Fibroblast of peridontal ligament (primary cell): ENCODE data around the gene LYPD4.
"Not testable (repeated sequence)": the region's sequence is repeated elsewhere in the genome, so short reads cannot be mapped to it uniquely, and the experiment has no call there.

ENCODE experiments used
- DNase-seq: peaks from one replicate; pipeline ENCODE4 v3.0.0-alpha.2; 2010; ENCODE audit errors: extremely low read depth

The LYPD4 gene, protein sequence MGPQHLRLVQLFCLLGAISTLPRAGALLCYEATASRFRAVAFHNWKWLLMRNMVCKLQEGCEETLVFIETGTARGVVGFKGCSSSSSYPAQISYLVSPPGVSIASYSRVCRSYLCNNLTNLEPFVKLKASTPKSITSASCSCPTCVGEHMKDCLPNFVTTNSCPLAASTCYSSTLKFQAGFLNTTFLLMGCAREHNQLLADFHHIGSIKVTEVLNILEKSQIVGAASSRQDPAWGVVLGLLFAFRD

DNA sequence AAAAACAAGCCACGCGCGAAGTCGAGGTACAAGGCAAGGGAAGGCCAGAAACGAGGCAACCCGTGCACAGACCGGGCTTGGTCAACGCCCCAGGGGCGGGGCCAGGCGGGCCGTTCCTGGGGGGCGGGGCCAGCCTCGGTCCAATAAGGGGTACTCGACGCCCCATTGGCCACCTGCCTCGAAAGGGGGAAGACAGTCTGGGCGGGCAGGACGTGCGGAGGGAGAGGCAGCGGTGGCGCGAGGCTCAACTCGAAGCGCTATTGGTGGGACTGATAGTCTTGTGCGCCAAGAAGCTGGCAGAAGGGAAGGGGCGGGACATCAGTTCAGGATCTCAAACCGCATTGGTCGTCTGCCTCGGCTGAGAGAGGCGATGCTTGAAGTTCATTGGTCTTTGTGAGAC is at the start of gene LYPD4:
TSS of gene LYPD4 (minus strand) at position 83 of the 400 bp plus-strand sequence. CDS start 5,398 bp downstream, outside the sequence.
- no peak for DNase-seq

DNA sequence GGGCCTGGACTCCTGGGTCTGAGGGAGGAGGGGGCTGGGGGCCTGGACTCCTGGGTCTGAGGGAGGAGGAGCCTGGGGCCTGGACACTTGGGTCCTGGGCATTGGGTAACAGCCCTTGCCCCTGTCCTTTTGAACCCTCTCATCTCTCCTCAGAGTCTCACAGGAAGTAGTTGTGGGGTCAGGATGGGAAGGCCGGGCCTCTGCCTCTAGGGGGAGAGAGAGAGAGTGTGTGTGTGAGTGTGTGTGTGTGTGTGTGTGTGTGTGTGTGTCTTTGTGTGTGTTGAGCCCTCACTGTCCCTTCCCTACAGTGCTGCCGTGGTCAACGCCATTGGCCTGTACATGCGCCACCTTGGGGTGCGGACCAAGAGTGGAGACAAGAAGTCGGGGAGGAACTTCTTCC is 49.4 kb upstream of the LYPD4 start:
- DNase-seq: no peak

DNA sequence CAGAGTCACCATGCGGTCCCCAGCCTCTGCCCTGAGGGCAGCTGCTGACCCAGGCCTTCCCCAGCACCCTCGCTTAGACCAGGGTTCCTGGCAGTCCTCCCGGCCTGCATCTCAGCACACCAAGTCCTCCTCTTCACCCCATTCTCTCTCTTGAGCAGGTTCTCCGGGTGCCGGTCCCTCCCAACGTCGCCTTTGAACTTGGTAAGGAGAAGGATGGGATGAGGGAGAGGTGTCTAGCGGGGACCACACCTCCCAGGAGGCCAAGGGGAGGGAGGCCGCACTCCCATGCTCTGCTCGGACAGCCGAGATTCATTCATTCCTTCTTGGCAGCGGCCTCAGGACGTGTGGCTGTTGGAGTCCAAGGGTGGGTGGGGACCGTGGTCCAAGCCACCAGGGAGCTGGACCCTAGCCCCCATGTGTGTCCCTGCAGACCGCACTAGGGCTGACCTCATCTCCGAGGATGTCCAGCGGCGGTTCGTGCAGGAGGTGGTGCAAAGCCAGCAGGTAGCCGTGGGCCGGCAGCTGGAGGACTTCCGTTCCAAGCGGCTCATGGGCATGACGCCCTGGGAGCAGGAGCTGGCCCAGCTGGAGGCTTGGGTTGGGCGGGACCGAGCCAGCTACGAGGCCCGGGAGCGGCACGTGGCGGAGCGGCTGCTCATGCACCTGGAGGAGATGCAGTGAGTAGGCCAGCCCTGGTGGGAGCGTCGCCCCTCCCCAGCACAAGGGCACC is 47.9 kb upstream of the LYPD4 start:
- no peak for DNase-seq

DNA sequence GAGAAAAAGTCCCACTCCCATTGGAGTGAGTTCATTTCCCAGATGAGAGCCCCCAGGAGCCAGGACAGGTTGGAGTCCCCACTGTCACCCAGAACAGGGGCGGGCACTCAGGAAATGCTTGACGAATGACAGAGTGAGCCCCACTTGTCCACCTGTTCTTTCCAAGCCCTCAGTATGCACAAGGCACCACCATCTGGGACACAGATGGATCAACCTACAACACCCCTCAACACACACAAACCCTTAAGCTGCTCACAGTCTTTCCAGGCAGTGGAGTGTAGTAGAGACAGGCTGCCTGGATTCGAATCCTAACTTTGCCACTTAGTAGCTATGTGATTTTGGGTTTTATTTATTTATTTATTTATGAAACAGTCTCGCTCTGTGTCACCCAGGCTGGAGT is 46.5 kb upstream of the LYPD4 start:
- DNase-seq: no peak

DNA sequence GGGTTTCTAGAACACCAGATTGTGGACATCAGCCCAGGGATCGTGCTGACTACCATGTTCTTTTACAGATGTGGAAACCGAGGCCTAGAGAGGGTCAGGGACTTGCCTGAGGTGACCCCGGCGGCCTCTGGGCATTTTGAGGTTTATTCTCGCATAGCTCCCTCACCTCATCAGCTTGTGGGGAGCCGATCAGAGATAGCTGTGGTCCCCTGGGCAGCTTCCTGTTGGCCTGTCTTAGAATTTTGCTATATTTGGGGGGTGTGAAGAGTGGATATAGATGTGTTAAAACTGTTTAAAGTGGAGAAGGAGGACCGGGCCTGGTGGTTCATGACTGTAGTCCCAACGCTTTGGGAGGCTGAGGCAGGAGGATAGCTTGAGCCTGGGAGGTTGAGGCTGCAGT is 45.4 kb upstream of the LYPD4 start:
- no peak for DNase-seq

DNA sequence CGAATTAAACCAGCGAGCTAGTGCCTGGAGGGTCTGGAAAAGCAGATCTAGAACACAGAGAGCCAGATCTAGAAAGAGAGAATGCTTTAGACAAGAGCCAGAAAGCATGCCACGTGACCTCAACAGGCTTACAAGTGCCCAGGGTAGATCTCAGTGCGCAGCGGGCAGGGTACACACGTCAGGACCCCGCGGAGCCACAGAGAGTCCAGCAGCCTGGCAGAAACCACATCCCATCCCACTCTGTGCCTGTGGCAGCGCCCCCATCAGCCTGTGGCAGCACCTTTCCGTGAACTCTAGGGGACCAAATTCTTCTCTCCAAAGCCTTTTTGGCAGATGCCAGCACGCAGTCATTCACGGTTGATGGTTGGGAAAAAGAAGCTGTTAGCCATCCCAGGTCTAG is 44.4 kb upstream of the LYPD4 start:
- no peak for DNase-seq

DNA sequence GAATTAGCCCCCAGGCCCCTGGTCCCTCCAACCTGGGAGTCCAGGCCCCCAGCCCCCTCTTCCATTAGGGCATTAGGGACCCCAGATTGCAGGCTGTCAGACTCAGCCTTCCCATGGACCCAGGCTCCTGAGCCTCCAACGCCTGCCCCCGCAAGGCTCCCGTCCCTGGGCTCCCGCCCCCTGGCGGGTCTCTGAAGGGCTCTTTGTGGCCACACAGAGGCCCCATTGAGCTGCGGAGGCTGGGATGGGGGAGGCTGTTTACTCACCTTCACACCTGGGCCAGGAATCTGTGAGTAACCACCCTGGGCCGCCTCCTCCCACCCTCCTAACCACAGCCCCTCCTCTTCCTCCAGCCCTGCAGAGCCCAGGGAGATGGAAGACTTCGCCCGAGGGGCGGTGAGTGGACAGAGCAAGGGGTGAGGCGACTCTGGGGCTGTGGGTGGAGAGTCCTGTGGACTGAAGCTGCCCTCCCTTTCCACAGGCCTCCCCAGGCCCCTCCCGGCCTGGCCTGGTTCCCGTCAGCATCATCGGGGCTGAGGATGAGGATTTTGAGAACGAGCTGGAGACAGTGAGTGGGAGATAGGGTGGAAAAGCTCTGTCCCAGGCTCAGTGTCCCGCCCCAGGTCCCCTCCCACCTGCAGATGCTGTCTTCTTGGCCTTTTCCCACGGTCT is 43.4 kb upstream of the LYPD4 start:
- no peak for DNase-seq

DNA sequence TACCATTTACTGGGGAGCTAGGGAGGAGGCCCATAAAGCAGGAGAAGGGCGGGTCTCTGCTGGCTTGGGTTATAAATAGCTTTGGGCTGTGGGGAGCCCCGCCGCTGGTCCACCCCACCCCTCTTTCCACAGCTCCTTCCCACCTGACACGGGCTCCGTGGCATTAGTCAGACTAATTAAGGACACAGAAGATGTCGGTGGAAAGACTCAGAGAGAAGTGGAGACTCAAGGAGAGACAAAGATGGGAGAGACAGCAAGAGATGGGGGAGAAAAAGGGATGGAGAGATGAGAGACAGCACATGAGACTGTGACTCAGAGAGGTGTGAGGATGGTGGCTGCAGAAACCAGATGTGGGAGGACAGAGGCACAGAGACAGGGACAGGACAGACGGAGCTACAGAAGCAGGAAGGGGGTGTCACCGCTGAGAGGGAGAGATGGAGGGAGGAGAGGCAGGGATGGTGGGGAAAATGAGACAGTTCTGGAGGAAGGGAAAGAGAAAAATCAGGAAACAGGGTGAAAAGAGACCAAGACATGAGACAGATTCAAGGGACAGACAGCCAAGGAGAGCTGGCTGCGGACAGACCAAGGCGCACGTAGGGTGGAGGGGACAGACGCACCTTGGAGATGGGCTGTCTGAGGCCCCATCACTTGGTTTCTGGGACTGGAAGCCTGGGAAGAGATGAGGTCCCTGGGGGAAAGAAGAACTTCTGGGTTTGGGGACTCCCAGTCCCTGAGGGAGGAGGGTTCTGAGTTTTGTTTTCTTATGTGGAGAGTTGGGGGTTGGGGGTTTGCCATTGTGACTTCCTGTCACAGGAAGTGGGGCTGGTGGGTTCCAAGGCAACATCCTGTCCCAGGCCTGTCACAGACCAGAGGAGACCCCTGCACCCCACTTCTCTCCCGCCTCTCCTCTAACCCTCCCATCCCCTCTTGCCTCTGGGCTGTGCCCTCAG is 42.6 kb upstream of the LYPD4 start:
- no peak for DNase-seq

DNA sequence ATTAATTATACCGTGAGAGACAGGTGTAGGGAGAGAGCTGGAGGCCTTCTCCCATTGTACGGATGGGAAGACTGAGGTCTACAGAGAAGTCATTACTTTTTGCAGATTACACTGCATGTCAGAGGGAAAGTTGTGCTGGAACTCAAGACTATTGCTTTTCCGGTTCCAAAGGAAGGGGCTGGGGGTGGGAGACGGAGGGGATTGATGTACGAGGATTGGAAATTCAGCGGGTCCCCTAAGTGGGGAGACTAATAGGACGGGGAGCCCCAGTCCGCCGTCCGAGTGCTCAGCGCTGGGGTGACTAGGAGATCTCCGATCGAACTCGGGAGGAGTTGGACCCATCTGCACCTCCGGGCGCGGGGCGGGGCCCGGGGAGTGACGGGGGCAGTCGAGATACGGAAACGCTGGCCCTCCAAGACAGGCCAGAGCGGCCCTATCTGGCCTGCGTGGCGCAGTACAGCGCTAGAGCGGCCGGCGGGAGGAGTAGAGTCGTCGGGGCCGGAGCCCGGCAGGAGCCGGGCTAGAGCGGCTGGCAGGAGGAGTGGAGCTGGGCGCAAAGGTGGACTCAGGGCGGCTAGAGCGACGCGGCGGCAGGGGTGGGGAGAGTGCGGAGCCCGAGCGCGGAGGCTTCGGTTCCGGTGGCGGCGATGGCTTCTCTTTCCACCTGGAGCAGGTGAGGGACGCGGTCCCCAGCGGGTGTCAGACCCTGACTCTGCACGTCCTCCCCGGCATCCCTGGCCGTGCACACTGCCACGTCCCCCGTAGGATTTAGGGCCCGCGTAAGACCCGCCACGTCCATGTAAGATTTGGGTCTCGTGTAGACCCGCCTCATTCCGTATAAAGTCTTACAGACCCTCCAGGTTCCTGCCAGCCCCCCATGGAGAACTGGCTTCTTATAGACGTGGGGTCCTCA is 39.6 kb upstream of the LYPD4 start:
- peak; percentile 92 for DNase-seq

DNA sequence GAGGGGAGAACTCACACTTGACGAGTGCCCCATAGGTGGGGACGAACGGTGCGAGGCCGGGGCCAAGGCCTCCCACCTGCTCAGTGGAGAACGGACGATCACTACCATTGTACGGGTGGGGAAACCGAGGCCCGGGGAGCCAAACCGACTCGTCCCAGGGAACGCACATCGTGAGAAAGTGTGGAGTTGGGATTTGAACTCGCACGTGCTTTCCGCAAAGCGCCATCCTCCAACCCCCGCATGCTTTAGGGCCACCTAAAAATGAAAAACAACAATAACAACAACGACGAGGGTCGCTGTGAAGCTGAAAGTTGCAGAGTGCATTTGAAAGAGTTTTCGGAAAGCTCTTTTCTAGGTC is 39.0 kb upstream of the LYPD4 start:
- DNase-seq: no peak

DNA sequence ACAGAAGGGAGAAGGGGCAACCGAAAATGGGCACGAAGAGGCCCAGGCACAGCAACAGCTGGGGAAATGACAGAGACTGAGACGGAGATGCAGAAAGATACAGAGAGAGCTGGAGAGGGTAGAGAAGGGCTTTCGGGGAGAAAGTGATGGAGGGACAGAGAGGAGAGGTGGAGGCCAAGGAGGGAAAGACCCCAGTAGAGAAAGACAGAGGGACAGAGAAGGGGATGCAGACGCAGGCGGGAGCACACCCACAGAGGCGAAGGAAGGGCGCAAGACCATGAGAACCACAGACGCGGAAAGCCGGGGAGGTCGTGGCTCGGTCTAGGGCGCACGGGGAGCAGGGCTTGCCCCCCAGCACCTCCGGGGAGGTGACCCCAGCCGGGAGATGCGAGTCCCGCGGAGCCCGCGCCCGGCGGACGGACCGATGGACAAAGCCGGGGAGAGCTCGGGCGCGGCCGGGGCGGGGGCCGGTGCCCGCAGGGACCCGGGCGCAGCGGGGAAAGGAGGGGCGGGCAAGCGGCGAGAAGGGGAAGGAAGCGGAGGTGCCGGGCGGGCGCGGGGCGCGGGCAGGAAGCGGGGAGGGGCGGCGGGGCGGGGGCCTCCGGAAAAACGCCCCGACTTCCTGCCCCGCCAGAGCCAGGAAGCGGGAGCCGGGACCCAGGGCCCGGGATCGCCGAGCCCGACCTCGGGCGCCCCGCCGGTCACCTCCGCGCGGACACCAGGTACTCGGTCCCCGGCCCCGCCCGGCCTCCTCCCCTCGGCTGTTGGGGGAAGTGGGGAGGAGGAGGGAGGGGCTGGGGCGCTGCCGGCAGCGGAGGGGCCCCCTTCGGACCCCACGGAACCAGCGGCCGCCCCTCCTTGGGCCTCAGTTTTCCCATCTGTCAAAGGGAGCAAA is 38.3 kb upstream of the LYPD4 start, which contains the start of gene ARHGEF1:
TSS of gene ARHGEF1 (plus strand) at position 617 of the 895 bp plus-strand sequence. CDS start 4,899 bp downstream, outside the sequence.
- DNase-seq: no peak

DNA sequence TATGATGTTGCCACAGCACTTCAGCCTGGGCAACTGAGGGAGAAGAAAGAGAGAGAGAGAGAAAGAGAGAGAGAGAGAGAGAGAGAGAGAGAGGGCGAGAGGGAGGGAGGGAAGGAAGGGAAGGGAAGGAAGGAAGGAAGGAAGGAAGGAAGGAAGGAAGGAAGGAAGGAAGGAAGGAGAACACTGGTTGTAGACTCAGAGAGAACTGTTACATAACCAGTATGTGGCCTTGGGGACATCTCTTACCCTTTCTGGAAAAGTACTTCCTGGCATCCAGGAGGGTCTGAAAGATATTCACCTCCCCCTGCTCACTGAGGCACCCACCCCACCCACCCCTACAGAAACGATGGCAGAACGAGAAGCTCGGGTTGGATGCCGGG is 35.8 kb upstream of the LYPD4 start:
- DNase-seq: no peak

DNA sequence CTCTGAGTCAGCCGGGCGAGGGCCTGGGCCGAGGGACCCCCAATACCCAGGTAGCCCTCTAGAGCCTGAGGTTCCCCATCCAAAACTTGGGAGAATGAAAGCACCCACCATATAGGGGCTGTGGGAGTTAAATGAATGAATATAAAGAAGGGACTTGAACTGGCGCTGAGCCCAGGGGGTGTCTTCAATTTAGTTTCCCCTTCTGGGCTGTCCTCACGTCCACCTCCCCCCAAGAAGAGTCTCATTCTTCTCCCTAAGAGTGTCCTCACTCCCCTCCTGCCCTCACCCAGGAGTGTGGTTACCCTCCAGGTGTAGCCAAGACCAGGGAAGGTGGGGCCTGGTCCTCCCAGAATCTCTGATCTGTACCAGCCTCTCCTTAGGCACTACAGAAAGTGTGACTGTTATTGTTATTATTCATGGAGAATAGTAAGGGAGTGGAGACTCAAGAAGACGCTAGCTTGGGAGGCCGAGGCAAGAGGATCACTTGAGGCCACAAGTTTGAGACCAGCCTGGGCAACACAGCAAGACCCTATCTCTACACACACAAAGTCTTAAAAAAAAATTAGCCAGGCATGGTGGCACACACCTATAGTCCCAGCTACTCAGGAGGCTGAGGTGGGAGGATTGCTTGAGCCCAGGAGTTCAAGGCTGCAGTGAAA is 35.3 kb upstream of the LYPD4 start:
- DNase-seq: no peak

DNA sequence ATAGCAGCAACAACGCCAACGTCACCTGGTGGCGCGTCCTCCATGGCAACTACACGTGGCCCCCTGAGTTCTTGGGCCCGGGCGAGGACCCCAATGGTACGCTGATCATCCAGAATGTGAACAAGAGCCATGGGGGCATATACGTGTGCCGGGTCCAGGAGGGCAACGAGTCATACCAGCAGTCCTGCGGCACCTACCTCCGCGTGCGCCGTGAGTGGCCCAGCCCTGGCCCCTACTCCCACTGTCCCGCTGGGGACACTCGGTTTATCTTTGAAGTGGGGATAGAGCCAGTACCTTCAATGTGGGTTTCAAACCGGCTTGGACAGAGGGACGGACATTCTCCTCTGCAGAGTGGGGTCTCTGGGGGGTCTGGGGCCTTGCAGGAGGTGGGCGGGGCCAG is 34.6 kb upstream of the LYPD4 start:
- DNase-seq: no peak

DNA sequence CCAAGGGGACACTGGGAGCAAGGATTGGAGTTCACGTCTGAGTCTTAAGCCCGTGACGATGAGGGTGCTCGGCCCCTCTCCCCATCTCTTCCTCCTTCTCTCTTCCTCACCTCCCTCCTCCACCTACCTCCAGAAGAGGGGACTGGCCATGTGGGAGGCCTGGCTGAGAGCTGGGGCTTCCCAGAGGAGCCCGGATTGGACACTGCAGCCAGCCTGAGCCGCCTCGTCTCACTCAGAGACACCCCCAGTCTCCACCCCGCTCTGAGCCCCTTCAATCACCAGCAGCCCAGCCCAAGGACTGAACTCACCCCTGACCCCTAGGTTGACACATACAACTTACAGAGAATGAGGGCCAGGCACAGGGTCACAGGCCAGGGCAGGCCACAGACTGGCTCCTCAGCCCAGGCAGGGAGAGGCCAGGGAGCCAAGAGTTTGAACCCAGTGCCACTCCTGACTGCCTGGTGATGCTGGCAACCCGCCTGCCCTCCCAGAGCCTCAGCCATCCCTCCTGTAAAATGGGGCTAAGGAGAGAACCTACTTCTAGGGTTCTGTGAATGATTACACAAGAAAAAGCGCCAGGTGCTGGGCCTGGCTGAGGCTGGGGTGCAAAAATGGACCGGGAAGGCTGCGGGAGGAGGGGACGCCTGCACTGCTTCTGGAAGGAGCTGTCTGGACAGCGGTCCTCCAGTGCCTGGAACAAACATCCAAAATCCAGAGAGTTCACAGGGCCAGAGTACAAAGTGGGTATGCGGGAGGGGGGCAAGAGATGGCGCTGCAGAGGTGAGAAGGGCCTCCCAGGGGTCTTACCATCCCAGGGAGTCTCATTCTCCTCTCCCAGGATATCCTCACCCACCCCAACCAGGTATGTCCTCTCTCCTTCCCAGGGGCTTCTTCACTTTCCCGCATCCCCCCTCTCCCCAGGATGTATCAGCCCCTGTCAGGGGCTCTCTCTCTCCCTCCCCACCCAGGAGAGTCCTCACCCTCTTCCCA is 33.7 kb upstream of the LYPD4 start:
- DNase-seq: no peak

DNA sequence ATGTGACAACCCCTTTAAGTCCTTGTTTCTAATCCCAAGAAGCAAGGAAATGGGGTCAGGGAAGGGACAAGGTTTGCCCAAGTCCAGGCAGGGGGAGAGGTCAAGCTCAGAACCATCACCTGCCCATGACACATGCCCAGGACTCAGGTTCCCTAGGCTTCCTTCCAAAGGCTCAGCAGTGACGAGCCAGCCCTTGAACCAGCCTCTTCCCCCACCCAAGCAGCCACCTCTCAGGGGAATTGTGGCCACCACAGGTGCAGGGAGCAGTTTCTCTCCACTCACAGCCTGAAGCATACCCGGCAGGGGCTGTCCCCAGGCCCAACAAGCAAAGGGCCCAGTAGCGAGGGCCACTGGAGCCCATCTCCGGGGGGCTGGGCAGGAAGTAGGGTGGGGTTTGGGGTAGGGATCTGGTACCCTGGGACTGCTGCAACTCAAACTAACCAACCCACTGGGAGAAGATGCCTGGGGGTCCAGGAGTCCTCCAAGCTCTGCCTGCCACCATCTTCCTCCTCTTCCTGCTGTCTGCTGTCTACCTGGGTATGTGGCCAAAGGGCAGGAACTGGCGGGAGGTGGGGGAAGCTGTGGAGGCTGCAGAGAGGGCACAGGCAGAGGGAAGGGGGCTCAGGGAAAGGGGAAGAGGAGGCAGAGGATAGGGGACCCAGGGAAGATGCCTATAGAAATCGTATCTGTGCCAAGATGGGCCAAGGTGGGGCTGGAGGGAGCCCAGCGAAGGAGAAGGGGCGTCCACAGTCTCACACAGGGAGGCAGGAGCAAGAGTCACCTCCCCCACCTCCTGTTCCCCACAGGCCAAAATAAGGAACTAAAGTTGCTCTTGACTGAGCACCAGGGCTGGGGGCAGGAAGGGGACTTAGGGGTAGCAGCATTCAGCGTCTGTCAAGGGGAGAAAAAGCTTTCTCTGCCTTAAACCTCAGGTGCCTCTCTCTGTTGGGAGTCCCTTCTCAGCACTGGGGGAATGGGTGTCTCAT is 32.7 kb upstream of the LYPD4 start, which contains the start of gene CD79A:
TSS of gene CD79A (plus strand) at position 433 of the 986 bp plus-strand sequence. CDS start at position 459, 26 bp downstream.
- DNase-seq: no peak

DNA sequence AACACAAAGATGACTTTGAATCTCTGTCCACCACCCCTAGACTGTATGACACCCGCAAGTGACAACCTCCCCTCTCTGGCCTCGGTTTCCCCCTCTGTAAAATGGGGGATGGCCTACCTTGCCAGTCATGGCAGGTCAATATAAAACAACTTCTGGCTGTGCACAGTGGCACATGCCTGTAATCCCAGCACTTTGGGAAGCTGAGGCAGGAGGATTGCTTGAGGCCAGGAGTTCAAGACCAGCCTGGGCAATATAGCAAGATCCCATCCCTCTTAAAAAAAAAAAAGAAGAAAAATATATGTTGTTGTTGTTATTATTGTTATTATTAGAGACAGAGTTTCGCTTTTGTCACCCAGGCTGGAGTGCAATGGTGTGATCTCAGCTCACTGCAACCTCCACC is 31.5 kb upstream of the LYPD4 start:
- DNase-seq: not testable (repeated sequence)
